GM21528 (cell line): ENCODE measurements around the gene KIDINS220.

Experiments used
- ATAC-seq: cut with Tn5 transposase; IDR thresholded peaks from one replicate; pipeline ENCODE4 v1.9.1; 2021; ENCODE audit warnings: mild to moderate bottlenecking, moderate library complexity; ENCODE audit not compliant: unreplicated experiment, low FRiP score

KIDINS220 gene

GRCh38 chr2:8806885-8807704 is 30.3 kb downstream of the KIDINS220 start:
- ATAC-seq = no peak

DNA sequence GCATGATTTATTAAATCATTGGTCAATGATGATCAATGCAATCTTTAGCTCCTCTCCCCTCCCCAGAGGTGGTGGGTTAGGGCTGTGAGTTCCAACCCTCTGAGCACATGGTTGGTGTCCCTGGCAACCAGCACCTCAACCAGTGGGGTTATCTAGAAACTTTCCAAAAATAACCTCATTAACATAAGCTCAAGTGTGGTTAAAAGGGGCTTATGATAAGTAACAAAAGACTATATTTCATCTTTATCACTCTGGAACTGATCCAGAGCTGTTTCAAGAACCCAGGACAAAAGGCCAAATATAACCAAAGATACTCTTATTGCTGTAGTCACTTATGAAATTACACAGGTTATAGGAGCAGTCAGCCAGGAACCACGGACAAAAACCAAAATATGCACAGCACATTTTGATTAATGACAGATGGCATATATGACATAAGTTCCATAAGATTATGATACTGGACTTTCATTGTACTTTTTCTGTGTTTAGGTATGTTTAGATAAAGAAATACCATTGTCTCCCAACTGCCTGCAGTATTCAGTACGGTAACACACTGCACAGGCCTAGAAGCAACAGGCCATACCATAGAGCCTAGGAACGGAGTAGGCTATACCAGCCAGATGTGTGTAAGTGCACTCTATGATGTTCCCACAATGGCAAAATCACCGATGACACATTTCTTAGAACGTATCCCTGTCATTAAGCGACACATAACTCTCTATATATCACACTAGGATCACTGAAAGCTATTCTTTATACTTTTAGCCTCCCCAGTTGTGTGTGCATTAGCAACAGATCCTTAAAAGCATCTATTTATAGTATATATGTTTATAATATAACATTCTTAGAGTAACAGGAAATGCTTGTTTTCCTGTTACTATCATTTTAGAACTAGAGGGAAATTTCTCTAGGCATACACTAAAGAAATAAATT is 31.9 kb downstream of the KIDINS220 start:
- ATAC-seq = no peak

DNA sequence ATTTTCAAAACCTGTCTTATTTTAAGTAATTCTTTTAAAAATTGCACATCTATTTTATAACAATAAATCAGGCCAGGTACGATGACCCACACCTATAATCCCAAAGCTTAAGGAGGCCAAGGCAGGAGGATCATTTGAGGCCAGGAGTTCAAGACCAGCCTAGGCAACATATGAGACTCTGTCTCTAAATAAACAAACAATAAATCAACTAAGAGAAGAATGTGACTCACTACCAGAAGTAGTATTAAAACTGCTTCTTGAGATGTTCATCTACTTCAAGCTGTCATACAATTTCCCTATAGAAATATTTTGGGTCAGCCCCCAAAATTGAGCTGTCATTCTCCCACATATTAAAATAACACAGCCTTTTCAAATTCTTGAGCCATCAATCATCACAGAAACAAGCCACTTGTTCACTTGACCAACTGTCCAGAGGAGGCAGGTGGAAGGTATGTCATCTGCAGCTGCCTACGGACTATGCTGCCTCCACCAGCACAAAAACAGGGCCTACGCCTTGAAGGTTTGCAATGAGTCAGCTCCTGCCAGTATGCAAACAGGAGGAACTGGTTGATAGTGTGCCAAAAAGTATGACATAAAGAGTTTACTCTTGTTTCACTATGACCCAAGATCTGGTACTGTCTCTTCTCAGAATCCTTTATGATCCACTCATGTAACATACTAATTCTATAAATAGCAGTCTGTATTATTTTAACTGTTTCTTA is 33.6 kb downstream of the KIDINS220 start:
- peak; percentile 96 for ATAC-seq

DNA sequence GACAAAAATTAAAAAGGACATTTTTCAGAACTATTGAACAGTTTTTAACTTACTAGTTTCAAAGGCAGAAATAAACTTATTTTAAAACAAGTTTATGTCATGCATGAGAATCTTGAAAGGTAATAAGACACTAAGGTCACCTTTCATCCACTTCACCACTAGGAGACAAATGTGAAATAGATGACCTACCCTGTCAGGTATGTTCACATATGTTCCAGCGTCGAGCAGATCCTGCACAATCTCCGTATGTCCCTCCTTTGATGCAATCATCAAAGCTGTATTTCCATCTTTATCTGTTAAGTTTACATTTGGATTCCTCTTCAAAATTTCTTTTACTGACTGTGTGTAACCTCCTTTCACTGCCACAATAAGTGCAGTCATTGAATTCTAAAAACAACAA is 34.7 kb downstream of the KIDINS220 start:
- no peak for ATAC-seq

GRCh38 chr2:8800821-8801220 is 36.6 kb downstream of the KIDINS220 start:
- ATAC-seq = no peak

DNA sequence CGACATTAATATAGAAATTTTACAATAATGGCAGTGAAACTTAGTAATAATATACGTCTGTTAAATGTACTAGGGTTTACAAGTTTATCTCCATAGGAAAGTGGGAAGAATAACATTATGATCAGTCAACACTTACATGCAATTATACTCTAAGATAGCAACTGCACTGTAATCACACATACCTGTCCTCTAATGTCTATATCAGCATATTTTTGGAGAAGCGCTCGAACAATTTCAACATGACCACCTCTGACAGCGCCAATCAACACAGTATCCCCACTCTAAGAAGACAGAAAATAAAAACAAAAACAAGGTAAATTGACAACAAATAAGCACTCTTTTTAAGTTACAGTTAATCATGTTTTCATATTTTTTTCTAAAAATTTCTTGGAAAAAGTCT is 37.2 kb downstream of the KIDINS220 start:
- ATAC-seq = no peak

GRCh38 chr2:8799004-8799403 is 38.4 kb downstream of the KIDINS220 start:
- ATAC-seq = no peak

- no peak for ATAC-seq
Observed at GRCh38 chr2:8798393-8798792, 39.0 kb downstream of the KIDINS220 start.

- ATAC-seq = no peak
Observed at GRCh38 chr2:8797682-8798081, 39.7 kb downstream of the KIDINS220 start.

- peak; percentile 84 for ATAC-seq
Observed at GRCh38 chr2:8796878-8797550, 40.4 kb downstream of the KIDINS220 start.

DNA sequence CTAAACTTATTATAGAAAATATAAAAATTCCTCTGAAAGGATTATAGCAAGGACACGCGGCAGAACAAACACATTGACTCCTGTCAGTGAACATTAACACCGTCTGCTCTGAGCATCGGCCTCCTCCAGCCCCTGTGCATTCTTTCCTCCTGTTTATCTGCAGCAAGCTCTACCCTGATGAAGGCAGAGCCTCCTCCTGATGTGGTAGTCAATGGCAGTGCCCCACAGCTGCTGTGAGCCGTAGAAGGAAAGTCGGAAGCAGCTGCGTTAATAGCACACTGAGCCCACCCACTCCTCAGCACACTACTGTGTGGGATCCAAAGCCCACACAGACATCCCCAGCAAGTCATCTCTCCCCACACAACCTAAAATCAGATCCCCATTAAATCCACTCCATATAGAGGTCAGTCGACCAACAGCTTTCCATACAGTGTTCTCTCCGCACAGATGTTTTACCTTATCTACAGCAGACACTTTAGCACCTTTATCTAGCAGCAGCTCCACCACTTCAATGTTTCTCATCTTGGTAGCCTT is 41.0 kb downstream of the KIDINS220 start:
- ATAC-seq = no peak

DNA sequence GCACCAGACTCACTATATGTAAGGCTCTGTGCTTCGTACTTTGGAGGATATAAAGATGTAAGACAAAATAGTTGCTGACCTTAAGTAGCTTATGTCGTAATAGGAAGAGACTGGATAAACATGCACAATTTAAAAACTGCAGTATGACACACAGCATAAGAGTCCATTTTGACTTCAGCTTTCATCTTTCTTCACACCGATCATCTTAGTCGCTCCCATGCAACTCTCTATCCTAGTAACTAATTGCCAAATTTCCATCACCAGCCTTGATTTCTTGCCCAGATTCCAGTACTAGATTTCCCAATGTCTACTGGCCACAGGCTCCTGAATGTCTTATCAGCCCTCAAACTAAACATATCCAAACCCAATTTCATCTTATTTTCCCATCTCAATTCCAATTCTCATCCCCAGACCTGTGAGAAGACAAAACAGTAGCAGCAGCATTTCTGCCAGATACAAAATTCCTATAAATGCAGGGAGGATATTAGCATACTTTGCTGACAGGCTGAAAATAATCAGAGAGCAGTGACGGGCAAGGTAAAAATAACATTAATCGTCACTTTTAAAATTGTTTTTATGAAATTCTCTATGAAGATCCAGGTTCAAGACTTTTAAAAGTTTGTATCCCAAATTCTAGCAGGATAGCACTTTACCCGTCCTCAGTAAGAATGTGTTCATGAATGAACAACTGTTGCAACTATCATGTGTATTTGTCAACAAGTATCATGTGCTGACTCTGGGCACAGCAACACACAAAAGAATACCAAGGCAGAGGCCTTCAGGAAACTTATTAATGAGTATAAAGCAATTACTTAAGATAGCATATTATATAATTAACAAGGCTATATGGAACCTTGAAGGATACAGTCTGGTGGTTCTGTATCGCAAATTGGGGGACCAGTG is 42.2 kb downstream of the KIDINS220 start:
- no peak for ATAC-seq

GRCh38 chr2:8790739-8791162 is 46.7 kb downstream of the KIDINS220 start:
- ATAC-seq = peak; percentile 57

DNA sequence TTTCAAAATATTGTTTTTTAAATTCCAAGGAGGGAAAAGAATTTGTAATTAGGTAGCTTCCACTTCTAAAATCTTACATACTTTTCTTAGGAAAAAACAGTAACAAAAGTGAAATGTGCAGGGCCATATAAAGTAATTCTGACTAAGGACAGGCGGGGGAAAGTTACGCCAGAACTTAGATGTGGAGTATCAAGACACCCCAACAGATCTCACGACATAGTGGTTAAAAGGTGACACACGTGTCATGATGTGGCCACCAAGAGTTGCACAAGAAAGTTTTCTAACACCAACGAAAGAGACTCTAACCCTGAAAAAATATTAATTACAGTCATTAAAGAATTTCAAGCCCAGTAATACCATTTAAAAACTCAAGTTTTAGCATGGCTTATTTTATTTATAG is 51.0 kb downstream of the KIDINS220 start:
- no peak for ATAC-seq

DNA sequence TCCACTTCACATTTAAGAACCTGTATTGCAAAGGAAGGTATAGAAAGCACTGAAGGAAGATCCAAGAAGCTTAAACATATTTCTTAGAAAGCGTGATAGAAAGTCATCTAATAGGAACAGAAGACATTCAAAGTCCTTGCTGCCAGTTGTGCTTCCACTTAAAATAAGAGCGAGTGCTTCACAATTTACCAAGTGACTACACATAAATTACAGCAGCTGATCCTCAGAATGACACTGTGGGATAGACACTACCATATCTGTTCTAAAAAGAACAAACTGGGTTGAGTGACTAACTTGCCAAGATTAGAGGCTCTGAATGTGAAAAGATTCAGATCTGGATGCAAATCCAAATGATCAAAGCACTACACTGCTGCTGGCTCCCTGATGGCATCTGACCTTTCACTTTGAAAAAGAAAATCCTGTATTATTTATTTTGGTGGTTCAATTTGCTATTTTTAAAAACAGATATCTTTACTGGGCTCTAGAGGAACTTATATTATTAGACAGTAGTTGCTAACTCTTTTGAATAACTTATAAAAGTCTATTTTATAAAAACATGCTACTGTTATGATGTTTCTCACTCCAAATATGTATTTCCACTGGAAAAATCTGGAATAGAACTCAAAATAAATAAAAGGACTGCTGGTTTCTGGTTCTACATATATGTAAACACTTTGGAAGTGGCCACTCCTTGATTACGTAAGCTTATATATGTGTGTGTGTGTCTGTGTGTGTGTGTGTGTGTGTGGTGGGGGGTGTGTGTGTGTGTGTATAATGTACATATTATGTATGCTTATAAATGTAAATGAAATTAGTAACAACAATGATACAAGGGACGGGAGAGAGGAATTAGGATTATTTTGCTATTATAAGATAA is 57.4 kb downstream of the KIDINS220 start:
- ATAC-seq = no peak

DNA sequence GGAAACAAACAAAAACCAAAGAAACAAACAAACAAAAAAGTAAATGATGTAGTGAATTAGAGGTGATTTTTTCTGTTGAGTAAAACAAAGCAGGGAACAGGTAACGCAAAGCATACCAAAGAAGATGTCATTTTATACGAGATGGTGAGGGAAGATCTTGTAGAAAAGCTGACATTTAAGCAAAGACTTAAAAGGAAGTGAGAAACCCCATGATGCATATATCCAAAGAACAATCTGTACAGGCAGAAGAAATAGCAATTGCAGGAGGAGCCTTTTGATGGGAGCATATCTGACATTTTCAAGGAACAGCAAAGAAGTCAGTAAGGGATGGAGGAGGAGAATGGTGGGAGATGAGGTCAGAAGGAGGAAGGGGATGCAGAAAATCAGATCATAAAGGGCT is 63.0 kb downstream of the KIDINS220 start:
- no peak for ATAC-seq

DNA sequence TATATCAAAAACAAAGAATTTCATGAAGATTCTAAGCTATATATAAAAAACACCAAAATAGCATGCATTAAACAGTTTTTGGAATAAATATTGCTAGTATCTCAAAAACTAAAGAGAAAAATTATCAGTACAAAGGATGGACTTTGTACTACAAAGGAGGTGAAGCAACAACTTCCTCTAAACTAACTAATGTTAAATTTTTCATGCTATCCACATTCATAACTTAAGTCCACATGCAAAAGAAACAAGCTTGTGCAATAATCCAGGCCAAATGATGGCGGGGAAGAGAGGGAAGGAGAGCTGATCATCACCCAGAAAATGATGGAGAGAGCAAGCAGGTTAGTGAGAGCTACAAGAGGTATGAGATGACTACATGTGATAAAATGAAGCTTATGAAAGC is 70.1 kb downstream of the KIDINS220 start:
- ATAC-seq = no peak

- no peak for ATAC-seq
Observed at GRCh38 chr2:8761529-8762164, 75.8 kb downstream of the KIDINS220 start.
